HG03378 (cell line): ENCODE results near the gene PARVA.

Experiments used
- ATAC-seq: cut with Tn5 transposase; IDR thresholded peaks from one replicate; pipeline ENCODE4 v1.9.1; 2021; ENCODE audit warnings: mild to moderate bottlenecking, moderate library complexity; ENCODE audit not compliant: unreplicated experiment

Gene PARVA

DNA sequence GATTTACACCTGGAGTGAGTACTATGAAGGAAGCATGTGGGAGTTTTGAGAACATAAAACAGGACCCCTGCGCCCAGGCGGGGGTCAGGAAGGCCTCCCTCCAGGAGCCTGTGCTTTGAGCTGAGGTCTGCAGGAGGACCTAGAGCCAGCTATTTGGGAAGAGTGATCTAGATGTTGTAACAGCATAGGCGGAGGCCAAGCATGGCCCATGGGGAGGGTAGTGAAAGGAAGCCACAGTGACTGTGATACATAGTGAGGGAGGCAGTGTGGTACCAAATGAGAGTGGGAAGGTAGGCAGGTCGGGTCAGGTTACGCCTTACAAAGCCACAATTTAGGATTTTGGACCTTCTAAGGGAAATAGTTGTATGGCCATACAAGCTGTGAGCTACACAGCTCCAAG lies 147.5 kb downstream of the PARVA start:
- ATAC-seq = no peak

DNA sequence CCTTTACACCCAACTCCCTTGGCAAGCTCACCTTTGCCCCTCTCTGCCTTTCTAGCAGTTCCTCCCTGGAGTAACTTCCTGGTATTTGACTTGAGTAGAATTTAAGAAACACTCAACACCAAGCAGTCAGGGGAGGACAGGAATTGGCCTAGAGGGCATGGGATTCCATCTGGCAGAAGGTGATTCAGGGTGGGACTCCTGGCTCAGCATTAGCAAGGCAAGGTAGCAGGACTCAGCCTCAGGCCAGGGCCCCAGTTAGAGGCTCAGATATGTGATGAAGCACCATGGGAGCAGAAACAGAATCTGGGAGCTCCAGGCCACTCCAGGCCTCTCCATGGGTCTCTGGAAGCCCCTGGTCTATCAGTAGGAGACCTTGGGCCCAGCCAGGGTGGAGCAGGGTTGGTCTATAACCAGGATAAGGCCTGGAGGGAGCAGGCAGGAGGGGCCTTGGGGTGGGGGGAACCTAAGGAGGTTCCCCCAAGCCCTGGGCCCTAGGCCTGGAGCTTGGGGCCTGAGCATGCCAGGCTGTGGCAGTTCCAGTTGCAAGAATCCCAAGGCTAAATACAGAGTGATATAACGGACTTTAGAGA lies 148.2 kb downstream of the PARVA start:
- ATAC-seq = no peak

DNA sequence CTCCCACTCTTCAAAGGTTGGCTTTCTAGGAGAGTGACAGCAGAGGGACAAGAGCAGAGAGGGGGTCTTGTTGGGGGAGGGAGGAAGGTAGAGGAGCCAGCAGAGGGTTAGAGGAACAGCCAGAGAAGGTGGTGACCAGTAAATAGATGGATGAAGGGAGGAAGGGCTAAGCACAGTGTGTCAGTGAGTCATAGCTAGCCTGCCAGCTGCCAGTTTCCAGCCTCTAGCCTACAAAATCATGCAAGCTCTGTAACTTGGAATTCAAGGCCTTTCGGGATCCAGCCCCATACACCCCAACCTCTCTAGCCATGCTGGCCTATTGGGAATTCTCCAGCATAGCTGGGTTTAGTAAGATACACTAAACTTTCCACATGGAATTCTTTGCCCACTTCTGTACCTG lies 149.4 kb downstream of the PARVA start:
- no peak for ATAC-seq

DNA sequence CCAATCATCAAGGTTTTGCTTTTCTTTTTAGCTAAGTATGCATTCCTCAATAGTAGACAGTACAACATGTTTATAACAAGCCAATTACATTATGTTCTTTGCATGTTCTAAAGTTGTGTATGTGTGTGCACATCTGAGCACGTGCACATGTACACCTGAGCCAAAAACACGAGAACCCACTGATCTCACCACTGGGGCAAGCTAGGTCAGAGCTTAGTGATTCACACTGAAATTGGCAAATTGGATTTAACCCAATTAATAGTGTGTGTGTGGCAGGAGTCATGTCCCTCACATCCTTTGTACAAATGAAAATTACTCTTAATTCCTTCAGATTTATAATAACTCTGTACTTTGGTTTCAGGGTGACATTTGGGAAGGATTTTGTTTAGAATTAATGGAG lies 151.1 kb downstream of the PARVA start:
- no peak for ATAC-seq

DNA sequence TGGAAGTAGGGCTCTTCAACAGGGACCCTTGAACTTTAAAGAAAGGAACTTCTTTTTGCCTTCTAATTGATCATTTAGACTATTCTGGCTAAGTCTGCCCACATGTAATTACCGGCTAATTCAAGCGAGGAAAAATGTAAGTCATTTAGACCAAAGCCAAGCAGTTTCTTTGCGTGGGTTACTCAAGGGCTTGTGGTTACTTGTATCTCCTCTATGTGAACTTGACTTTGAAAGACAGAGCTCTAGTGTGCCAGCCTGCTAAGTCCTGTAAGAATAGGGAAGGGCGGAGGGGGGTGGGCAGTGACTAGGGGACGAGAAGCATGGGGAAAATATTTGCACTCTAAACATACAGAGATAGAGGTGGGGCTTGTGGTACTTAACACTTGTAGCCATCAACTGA lies 151.7 kb downstream of the PARVA start:
- ATAC-seq = no peak

DNA sequence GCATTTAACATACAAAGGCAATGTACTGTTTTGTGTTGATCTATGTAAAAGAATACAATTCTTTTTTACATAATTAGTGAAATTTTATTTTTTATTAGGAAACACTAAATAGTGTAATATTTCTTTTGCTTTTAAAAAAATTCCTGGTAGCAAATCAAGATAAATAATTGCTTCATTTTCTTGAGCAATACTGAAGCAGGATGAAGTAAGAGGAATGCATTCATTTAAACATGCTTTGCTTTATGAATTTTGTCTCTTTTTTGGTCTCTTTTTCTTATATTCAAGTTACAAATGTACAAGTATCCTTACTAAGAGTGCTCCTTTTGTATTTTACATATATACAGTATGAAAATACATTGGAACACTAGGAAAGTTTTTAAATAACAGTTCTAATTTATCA lies 152.4 kb downstream of the PARVA start:
- no peak for ATAC-seq

DNA sequence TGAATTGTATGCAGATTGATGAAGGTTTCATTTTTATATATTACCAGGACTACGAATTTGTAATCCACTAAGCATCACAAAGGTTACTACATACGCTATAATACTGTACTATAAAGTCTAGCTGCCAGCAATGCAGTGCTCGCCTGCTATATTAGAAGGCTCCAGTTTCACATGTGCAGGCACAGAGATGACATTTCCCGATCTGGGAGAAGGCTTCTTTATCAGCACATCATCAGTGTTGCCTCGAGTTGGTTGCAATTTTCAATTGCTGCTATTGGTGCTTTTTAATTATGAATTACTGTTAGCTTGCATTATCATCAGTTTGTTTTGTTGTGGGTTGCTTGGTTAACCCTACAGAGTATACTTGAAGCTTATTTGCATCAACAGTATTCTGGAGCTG lies 153.6 kb downstream of the PARVA start:
- ATAC-seq = no peak

DNA sequence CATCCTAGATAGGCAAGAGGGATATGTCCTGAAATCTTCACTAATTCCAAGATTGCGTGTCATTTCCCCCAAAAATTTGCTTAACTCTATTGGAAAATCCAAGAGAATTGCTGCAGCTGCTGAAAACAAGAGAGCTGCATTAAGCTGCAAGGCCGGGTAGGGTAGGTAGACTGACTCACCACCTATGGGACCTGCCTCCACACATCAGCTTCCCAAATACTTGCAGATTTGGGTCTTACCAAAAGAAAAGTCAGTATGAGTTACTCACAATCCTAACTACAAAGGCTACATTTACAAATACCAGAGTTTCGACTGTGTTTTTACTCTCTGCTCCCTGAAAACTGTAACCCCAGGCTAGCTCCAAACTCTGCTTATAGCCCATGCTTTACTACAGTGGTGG lies 154.3 kb downstream of the PARVA start:
- ATAC-seq = no peak

DNA sequence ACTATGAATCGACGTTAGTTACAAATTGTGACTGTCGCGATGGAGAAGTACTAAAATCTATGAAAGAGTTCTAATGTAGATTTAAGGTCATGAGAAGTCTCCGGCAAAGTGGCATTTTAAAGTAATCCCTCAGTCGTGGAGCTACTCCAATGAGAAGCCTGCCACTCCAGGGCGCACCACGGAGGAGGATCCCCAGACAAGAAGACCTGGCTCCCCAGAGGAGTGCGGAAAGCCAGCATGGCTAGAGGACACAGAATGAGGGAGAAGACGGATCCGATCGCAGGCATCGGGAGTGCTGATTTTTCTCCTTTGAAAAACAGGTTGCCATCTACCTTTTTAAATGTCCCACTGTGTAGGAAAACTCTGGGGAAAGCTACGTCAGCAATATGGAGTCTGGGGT lies 155.2 kb downstream of the PARVA start:
- no peak for ATAC-seq

DNA sequence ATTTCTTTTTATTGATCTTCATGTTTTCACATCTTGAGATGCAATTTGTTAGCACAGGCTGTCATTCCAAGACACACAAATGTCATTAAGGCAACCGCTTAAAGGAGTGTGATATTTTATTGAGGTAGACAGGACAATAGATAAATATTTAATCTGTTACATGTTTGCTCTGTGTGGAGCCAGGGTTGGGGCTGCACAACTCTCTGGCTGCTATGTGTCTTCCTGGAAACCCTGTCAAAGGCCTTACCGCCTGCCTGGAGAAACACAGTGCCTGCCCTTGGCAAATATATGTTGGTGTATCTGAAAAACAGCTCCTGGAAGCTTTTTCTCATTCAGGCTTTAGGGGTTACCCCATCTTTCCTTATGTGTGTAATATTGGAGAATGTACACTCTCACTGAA lies 157.2 kb downstream of the PARVA start:
- ATAC-seq = no peak

DNA sequence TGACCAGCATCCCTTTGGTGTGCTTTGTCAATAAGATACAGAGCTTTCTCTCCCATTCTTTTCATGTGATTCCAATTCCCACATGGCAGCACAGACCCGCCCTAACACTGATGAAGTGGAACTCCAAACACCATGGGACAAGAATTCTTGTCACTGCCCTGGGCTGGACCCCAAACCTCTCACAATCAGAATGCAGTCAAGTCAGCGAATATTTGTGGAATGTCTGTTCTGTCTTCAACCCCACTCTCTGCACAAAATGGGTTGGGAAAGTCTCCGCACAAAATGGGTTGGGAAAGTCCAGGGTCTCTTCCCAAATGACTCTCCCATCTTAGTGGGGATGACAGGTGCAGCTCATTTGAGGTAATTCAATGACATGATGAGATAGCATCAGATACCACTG lies 157.9 kb downstream of the PARVA start:
- no peak for ATAC-seq

DNA sequence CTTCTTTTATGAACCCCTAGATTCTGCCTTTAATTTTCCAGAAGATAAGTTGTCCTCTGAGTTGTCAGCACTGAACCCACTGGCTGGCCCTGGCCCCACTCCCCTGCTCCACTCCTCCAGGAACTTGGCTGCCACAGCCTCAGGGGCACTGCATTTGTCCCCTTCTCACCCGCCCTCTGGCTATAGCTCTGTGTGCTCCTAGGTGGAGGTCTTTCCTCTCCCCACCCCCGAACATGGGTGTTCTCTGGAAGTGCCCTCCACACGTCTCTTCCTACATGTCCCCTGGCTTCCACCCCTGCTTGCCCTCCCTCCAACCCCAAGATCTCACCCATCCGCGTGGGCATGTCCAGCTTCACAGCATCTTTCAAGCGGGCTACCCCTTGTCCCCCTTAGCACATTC lies 159.2 kb downstream of the PARVA start:
- no peak for ATAC-seq

DNA sequence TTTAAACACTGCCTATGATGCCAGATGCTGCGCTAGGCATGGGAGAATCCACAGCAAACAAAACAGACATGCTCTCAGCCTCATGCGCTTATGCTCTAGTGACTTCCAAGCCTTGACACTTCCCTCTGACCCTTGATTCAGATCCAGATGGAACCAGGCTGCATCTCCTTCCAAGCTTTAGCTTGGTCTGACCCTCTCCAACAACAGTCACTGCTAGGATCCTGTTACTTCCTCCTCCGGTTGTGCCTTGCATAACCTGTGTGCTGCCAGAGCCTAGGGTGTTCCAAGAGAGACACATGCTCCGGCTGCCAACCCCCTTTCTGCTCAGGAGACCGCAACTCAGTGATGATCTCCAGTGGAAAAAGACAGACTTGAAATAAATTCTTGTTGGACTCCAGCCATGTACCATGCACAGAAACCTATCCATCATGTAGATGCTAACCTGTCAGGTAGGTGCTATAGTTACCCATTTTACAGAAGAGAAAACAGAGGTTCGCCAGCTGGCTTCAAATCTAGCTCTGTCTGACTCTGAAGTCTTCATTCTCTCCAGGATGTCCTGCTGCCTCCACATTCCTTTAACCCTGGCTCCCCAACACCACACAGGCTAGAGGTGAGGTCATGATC lies 160.5 kb downstream of the PARVA start:
- no peak for ATAC-seq

DNA sequence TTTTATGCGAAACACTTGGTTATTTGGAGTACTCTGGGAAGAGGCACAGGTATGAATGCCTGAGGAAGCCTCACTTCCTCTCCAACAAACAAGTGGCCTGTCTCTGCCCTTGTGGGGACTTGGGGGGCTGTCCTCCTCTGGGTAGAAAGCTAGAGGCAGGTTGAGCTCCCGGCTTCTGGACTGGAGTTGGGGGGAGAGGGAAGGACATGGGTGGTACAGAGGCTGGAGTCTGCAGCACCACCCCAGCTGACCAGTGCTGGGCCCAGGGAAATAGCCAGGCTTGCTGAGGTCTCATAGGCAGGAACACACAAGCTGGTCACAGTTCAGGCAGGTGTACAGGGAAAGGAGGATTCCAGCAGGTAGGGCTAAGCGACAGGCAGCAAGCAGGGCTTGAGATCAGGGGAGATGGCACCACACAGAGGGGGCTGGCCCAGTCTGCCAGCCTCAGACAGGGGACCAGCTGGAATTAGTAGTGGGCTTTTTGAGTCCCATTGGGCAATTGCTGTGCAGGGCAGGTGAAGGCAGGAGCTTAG lies 161.6 kb downstream of the PARVA start:
- no peak for ATAC-seq

DNA sequence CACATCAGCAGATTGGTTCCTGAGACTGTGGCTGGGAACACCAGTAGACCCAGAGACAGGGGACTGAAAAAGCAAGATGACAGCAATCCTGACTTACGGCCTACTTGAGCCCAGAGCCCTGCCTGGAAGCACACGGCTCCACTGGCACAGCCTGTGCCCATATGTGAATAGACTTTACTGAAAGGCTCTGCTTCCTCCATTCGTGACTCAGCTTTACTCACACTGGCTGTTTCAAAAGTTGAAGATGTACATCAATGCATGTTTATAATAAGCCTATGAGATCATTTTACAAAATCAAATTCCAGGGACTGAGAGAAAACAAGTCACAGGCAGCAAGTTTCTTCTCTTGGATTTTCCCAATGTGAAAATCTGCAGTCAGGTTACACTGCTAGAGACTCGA lies 162.2 kb downstream of the PARVA start:
- no peak for ATAC-seq

DNA sequence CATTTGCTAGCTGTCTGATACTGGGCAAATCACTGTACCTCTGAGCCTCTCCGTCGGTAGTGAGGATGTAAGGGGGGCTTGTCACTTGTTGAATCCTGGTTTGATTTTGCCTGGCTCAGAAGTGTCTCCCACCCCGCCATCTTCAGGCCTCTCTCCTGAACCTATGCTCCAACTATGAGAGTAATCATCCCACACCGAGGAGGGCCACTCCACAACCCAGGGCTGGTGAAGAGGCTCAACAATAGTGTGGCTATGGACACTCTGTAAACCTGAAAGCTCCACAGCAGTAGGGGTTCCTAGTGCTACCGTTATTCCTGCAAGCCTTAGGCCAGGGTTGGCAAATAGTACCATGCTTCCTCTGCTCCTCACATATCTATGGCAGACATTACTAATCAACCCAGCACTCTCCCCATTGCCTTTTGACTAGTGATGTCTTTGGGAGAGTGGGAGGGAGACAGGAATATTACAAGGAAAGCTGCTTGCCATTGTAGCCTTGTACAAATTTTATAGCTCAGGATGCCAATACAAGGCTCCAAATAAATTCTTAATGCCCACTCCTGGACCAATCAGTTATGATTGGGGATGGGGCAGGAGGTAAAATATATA lies 162.8 kb downstream of the PARVA start:
- ATAC-seq = no peak

DNA sequence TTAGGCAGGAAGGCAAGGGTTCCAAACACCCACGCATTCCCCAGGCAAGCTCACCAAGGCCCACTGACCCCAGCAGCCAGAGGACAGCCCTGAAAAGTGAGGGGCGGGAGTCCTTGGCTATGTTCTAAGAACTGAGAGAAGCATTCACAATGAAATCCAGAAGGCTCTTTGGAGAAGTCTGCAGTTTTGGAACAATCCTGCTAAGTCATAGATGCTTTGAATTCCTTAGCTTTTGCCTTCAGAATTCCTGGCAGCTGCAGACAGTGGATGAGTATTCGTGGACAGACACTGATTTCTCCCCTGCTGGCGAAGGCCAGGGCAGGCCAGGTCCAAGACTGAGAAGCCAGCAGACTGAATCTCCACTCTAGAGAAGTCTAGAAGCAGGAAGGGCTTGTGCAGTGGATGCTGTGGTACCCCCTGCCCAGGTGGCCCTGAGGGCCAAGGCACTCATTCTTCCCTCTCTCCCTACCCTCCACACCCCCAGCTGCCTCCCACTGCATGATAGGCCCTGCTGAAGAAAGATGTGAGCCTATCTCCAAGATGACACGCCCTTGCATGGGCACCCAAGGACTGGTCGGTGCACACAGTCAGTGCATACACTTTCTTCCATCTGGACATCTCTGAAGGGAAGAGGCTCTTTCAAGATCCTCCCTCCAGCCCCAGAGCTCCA lies 163.7 kb downstream of the PARVA start:
- no peak for ATAC-seq

DNA sequence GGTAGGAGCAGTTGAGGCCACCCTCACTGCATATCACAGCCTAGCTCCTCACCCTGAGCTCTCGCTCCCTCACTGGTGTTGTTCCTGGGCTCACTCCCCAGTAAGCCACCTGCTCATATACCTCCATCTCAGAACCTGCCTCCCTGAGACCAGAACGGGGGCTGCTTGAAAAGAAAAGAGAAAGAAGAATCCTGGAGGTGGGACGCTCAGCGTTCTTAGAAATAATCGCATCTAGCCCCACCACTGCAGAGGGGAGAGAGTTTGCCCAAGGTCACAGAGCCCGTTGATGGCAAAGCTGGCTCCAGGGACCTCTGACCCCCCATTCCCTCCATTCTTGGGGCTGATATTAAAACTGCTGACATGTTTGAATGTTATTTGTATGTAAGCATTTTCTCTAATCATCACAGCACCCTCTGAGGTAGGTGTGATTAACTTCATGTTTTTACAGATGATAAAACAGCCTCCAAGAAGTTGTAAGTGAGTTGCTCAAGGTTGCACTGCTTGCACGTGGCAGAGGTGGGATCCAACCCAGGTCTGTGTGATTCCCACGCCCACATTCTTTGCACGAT lies 164.3 kb downstream of the PARVA start:
- no peak for ATAC-seq

DNA sequence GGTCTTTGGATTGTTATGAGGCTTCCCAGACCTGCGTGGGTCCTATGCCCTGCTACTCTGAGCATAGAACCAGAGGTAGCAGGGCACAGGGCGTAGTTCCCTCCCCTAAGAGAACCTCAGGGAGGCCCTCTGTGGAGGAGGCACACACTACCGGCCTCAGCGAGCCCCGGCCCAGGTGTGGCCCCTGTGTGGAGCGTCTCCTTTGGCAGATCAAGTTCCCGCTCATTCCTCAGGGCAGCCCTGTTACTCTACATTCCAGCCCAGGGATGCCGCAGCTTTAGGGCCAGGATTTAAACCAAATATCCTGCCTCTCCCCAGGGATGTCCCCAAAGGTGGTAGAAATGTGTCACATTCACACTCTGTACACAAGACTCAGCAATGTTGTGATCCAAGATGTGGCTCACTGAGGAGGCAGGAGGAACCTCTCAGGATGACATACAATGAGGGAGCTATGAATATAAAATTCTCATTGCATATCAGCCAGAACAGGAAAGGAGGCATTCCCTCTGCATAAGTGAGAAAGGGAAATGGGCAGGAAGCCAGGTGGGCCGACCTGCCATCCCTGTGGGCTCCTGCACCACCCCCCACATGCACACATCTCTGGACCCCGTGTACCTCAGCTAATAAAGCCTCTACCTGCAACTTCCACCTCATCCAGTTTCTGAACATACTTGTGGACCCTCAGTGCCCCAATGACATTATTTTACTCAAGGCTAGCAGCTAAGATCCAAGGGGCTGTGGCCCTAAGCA lies 165.0 kb downstream of the PARVA start:
- ATAC-seq = no peak

DNA sequence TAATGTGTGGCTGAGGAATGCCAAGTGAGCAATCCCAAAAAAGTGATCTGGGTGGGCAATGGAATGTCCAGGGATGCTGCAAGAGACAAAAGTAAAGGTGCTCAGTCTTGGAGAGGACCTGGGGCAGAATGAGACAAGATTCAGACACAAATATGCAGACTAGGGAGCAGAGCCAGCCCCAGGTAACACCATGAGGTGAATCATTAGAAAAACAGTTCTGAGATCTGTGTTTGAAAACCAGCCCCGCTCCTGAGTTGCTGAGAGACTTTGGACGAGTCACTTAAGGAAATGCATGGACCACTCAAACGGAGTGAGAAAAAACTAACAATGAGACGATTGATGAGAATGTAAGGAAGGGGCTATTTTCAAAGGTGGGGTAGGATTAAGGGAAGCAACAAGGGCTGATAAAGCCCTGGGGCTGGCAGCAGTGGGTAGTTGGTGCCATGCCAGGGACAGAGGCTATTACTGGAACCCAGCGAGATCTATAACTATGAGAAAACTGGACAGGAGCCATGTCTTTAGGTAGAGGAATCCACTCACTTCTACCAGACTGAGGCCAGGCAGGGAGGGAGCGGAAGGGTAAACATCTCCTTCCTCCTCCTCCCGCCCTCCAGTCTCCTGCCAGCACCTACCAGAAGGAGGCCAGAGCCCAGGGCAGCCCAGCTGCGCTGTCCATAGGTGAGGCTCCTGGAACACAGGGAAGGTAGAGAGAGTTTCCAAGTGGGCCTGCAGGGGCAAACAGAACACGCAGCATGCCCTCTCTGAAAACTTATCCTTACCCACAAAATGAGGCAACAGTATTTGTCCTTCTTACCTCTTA lies 166.4 kb downstream of the PARVA start:
- no peak for ATAC-seq
